OCI-LY1 (cell line): ENCODE data around the gene RER1.

Experiments used
- EZH2 ChIP-seq: fragments of 200-600 bp; sonication (generic), shearing (Covaris generic); IDR thresholded peaks from 2 replicates; pipeline ENCODE4 v1.8.0; 2017; ENCODE audit warnings: borderline replicate concordance, mixed run types, mild to moderate bottlenecking, antibody characterized with exemption, low read length, moderate library complexity, mixed read lengths
- TF ChIP-seq, protein P1 (sequence below): fragments of 200-600 bp; sonication (generic), shearing (Covaris generic); IDR thresholded peaks from 2 replicates; pipeline ENCODE4 v1.5.1; 2017; ENCODE audit warnings: mild to moderate bottlenecking, antibody characterized with exemption, low read length, moderate library complexity, mixed read lengths

DNA sequence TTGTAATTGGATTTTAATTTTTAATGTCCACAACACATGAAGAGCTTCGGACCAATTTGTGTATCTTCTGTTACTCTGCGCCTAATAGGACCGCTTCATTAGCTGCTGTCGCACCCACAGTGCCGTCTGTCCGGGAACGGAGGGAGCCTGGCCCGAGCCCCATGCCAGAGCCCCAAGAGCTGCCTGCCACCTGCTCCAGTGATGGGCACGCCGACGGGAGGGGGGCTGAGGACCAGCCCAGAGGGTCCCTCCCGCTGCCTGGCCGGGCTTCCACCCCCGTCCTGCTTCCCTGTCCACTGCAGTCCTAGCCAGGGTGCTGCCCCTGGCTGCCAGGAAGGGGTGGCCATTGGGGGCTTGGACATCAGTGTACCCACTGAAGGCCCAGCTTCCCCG is 54.2 kb downstream of the RER1 start:
- TF ChIP-seq, protein P1, sequence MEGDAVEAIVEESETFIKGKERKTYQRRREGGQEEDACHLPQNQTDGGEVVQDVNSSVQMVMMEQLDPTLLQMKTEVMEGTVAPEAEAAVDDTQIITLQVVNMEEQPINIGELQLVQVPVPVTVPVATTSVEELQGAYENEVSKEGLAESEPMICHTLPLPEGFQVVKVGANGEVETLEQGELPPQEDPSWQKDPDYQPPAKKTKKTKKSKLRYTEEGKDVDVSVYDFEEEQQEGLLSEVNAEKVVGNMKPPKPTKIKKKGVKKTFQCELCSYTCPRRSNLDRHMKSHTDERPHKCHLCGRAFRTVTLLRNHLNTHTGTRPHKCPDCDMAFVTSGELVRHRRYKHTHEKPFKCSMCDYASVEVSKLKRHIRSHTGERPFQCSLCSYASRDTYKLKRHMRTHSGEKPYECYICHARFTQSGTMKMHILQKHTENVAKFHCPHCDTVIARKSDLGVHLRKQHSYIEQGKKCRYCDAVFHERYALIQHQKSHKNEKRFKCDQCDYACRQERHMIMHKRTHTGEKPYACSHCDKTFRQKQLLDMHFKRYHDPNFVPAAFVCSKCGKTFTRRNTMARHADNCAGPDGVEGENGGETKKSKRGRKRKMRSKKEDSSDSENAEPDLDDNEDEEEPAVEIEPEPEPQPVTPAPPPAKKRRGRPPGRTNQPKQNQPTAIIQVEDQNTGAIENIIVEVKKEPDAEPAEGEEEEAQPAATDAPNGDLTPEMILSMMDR = no peak
- no peak for TF ChIP-seq EZH2
